ENCODE data around the gene CYTH4. TPM values are rescaled to one million over a fixed set of nuclear protein-coding genes. Genes with fewer than 3 reads are reported as not detected.

Gene CYTH4
- total RNA-seq, 4 donors from 2014 or later: 4.2 to 21.3 (median 9.3) TPM

GRCh38 chr22:37298748-37299495, 16.6 kb downstream of the CYTH4 start:
- no peak overlapping the region for H3K27ac ChIP-seq
- WGBS, 2 donors (ENCODE audit: low coverage in 1 of 2): 65 to 72% methylated on average over 4 to 7 of the region's 17 CpGs
- no peaks in the 10 kb centered on the region for H3K9me3 ChIP-seq
- ATAC-seq: no peak
- no peaks in the 10 kb centered on the region for H3K36me3 ChIP-seq
- H3K4me3 ChIP-seq: no peak overlapping the region
- TF ChIP-seq POLR2A (IDR thresholded peaks at IDR 0.05) (no peak), CTCF (IDR thresholded peaks at IDR 0.05) (no peak), EP300 (IDR thresholded peaks at IDR 0.05) (no peak), POLR2AphosphoS5 (IDR thresholded peaks at IDR 0.05) (no peak)
- peaks cover 59% of the 10 kb centered on the region for H3K27me3 ChIP-seq
- no peaks in the 10 kb centered on the region for H3K4me1 ChIP-seq

GRCh38 chr22:37299969-37300509, 17.7 kb downstream of the CYTH4 start:
- TF ChIP-seq EP300 (IDR thresholded peaks at IDR 0.05) (no peak), CTCF (IDR thresholded peaks at IDR 0.05) (no peak), POLR2AphosphoS5 (IDR thresholded peaks at IDR 0.05) (no peak), POLR2A (IDR thresholded peaks at IDR 0.05) (no peak)
- Histone ChIP-seq H3K4me3 (no peak overlapping the region), H3K36me3 (no peaks in the 10 kb centered on the region), H3K27ac (no peak overlapping the region), H3K9me3 (no peaks in the 10 kb centered on the region), H3K27me3 (peaks cover 53% of the 10 kb centered on the region), H3K4me1 (no peaks in the 10 kb centered on the region)
- WGBS, 2 donors (ENCODE audit: low coverage in 1 of 2): 93 to 100% methylated on average over 2 to 3 of the region's 4 CpGs
- ATAC-seq: no peak

- no peak overlapping the region for H3K4me3 ChIP-seq
- H3K36me3 ChIP-seq: no peaks in the 10 kb centered on the region
- peaks cover 54% of the 10 kb centered on the region for H3K27me3 ChIP-seq
- WGBS, 2 donors (ENCODE audit: low coverage in 1 of 2): no CpG with 5 or more reads among the region's 19 CpGs
- peak; percentile 43 for ATAC-seq
- no peak for TF ChIP-seq POLR2AphosphoS5 (IDR thresholded peaks at IDR 0.05)
- TF ChIP-seq POLR2A (IDR thresholded peaks at IDR 0.05): no peak
- no peak for TF ChIP-seq EP300 (IDR thresholded peaks at IDR 0.05)
- no peak for TF ChIP-seq CTCF (IDR thresholded peaks at IDR 0.05)
- no peak overlapping the region for H3K27ac ChIP-seq
- no peaks in the 10 kb centered on the region for H3K4me1 ChIP-seq
- H3K9me3 ChIP-seq: no peaks in the 10 kb centered on the region
These were observed 18.3 kb downstream of the CYTH4 start for GRCh38 chr22:37300551-37301017.

GRCh38 chr22:37301144-37301830, 19.0 kb downstream of the CYTH4 start:
- Histone ChIP-seq H3K27me3 (peaks cover 52% of the 10 kb centered on the region), H3K4me1 (no peaks in the 10 kb centered on the region), H3K36me3 (no peaks in the 10 kb centered on the region), H3K4me3 (no peak overlapping the region), H3K9me3 (no peaks in the 10 kb centered on the region), H3K27ac (no peak overlapping the region)
- 88 to 93% methylated on average over 3 to 5 of the region's 6 CpGs for WGBS, 2 donors (ENCODE audit: low coverage in 1 of 2)
- TF ChIP-seq POLR2AphosphoS5 (IDR thresholded peaks at IDR 0.05) (no peak), POLR2A (IDR thresholded peaks at IDR 0.05) (no peak), CTCF (IDR thresholded peaks at IDR 0.05) (no peak), EP300 (IDR thresholded peaks at IDR 0.05) (no peak)
- ATAC-seq: no peak

Measured in gastroesophageal sphincter (tissue), 4 donors.